SJCRH30 (cell line): ENCODE measurements around the gene AKAP8L. TPM values are rescaled to one million over a fixed set of nuclear protein-coding genes. Genes with fewer than 3 reads are reported as not detected.

Experiments
- DNase-seq, 2 experiments: peaks; one replicate each; pipeline ENCODE4 v3.0.0-alpha.2; 2015 to 2020
- H3K27ac ChIP-seq: fragments of 250-450 bp; sonication (Bioruptor Pico); 2 replicates; pipeline ENCODE4 v1.5.1; 2020; ENCODE audit warnings: mild to moderate bottlenecking, moderate library complexity
- H3K27me3 ChIP-seq: fragments of 250-450 bp; sonication (Bioruptor Pico); 2 replicates; pipeline ENCODE4 v1.5.1; 2020; ENCODE audit warnings: mild to moderate bottlenecking, moderate library complexity
- H3K36me3 ChIP-seq: fragments of 250-450 bp; sonication (Bioruptor Pico); 2 replicates; pipeline ENCODE4 v1.5.1; 2020; ENCODE audit warnings: mild to moderate bottlenecking, moderate library complexity
- H3K4me1 ChIP-seq: fragments of 250-450 bp; sonication (Bioruptor Pico); 2 replicates; pipeline ENCODE4 v1.5.1; 2020; ENCODE audit warnings: mild to moderate bottlenecking, moderate library complexity
- H3K4me3 ChIP-seq: fragments of 250-450 bp; sonication (Bioruptor Pico); 2 replicates; pipeline ENCODE4 v1.5.1; 2020; ENCODE audit warnings: mild to moderate bottlenecking, moderate library complexity
- H3K9me3 ChIP-seq: fragments of 250-450 bp; sonication (Bioruptor Pico); replicated peaks from 2 replicates; pipeline ENCODE4 v1.5.1; 2020; ENCODE audit warnings: mild to moderate bottlenecking, moderate library complexity
- total RNA-seq: library from RNA; depleted of rRNA; stranded (reverse); fragments of >200 nt; shearing (Covaris generic); gene quantifications from 2 replicates; pipeline ENCODE4 v1.2.3, GENCODE V29; 2014

Gene AKAP8L
- total RNA-seq, 1 experiment from 2014 or later: 111 TPM

- H3K27ac ChIP-seq: peak overlapping the region; percentile 72
- no peaks in the 10 kb centered on the region for H3K9me3 ChIP-seq
- H3K36me3 ChIP-seq: peaks cover 18% of the 10 kb centered on the region
- DNase-seq: no peak
- peak overlapping the region; percentile 97 for H3K4me3 ChIP-seq
- peaks cover 5% of the 10 kb centered on the region for H3K4me1 ChIP-seq
- H3K27me3 ChIP-seq: no peaks in the 10 kb centered on the region
Observed at GRCh38 chr19:15431396-15432017, 12.7 kb upstream of the AKAP8L start.

GRCh38 chr19:15430526-15431120, 11.8 kb upstream of the AKAP8L start:
- no peak for DNase-seq
- H3K9me3 ChIP-seq: no peaks in the 10 kb centered on the region
- H3K4me1 ChIP-seq: peaks cover 5% of the 10 kb centered on the region
- no peaks in the 10 kb centered on the region for H3K27me3 ChIP-seq
- H3K36me3 ChIP-seq: peaks cover 24% of the 10 kb centered on the region
- H3K27ac ChIP-seq: no peak overlapping the region
- H3K4me3 ChIP-seq: no peak overlapping the region

GRCh38 chr19:15429825-15430467, 11.2 kb upstream of the AKAP8L start:
- Histone ChIP-seq H3K9me3 (no peaks in the 10 kb centered on the region), H3K4me1 (peaks cover 5% of the 10 kb centered on the region), H3K4me3 (no peak overlapping the region), H3K27me3 (no peaks in the 10 kb centered on the region), H3K36me3 (peaks cover 31% of the 10 kb centered on the region), H3K27ac (no peak overlapping the region)
- no peak for DNase-seq

- no peak for DNase-seq
- Histone ChIP-seq H3K27ac (no peak overlapping the region), H3K36me3 (peaks cover 36% of the 10 kb centered on the region), H3K4me1 (peaks cover 5% of the 10 kb centered on the region), H3K27me3 (no peaks in the 10 kb centered on the region), H3K4me3 (no peak overlapping the region), H3K9me3 (no peaks in the 10 kb centered on the region)
Observed at GRCh38 chr19:15428956-15429824, 10.4 kb upstream of the AKAP8L start.

GRCh38 chr19:15427991-15428471, 9.2 kb upstream of the AKAP8L start:
- no peak for DNase-seq
- peaks cover 48% of the 10 kb centered on the region for H3K36me3 ChIP-seq

GRCh38 chr19:15427350-15427700, 8.5 kb upstream of the AKAP8L start:
- Histone ChIP-seq H3K27ac (no peak overlapping the region), H3K9me3 (no peaks in the 10 kb centered on the region), H3K27me3 (no peaks in the 10 kb centered on the region), H3K4me3 (no peak overlapping the region), H3K36me3 (peaks cover 49% of the 10 kb centered on the region), H3K4me1 (peaks cover 2% of the 10 kb centered on the region; the same call in 1 of the 2 replicates)
- no peak for DNase-seq

More at GRCh38 chr19:15427991-15428471, 9.2 kb upstream of the AKAP8L start:
- H3K27ac ChIP-seq: no peak overlapping the region
- H3K4me1 ChIP-seq: no peaks in the 10 kb centered on the region
- no peaks in the 10 kb centered on the region for H3K27me3 ChIP-seq
- H3K9me3 ChIP-seq: no peaks in the 10 kb centered on the region
- H3K4me3 ChIP-seq: no peak overlapping the region

- H3K9me3 ChIP-seq: no peaks in the 10 kb centered on the region
- H3K4me3 ChIP-seq: no peak overlapping the region
- peaks cover 6% of the 10 kb centered on the region; the same call in 1 of the 2 replicates for H3K4me1 ChIP-seq
- peak; percentile 51 to 53 for DNase-seq
- H3K27ac ChIP-seq: no peak overlapping the region
- H3K27me3 ChIP-seq: no peaks in the 10 kb centered on the region
- peaks cover 49% of the 10 kb centered on the region for H3K36me3 ChIP-seq
Observed at GRCh38 chr19:15426485-15427349, 7.9 kb upstream of the AKAP8L start.

- no peak overlapping the region for H3K27ac ChIP-seq
- H3K36me3 ChIP-seq: peaks cover 49% of the 10 kb centered on the region
- no peaks in the 10 kb centered on the region for H3K27me3 ChIP-seq
- no peaks in the 10 kb centered on the region for H3K9me3 ChIP-seq
- H3K4me1 ChIP-seq: peaks cover 11% of the 10 kb centered on the region
- H3K4me3 ChIP-seq: no peak overlapping the region
- DNase-seq: no peak
Observed at GRCh38 chr19:15425321-15425950, 6.6 kb upstream of the AKAP8L start.

- Histone ChIP-seq H3K4me1 (peaks cover 11% of the 10 kb centered on the region), H3K36me3 (peaks cover 48% of the 10 kb centered on the region), H3K4me3 (no peak overlapping the region), H3K9me3 (no peaks in the 10 kb centered on the region), H3K27ac (no peak overlapping the region), H3K27me3 (no peaks in the 10 kb centered on the region)
- no peak for DNase-seq
Observed at GRCh38 chr19:15424692-15425272, 6.0 kb upstream of the AKAP8L start.

GRCh38 chr19:15424121-15424520, 5.3 kb upstream of the AKAP8L start:
- H3K27ac ChIP-seq: no peak overlapping the region
- no peaks in the 10 kb centered on the region for H3K27me3 ChIP-seq
- no peak for DNase-seq
- H3K4me1 ChIP-seq: peaks cover 11% of the 10 kb centered on the region
- H3K36me3 ChIP-seq: peaks cover 44% of the 10 kb centered on the region
- H3K9me3 ChIP-seq: no peaks in the 10 kb centered on the region
- H3K4me3 ChIP-seq: no peak overlapping the region

GRCh38 chr19:15423130-15423529, 4.3 kb upstream of the AKAP8L start:
- Histone ChIP-seq H3K36me3 (peaks cover 44% of the 10 kb centered on the region), H3K4me3 (no peak overlapping the region)

GRCh38 chr19:15422296-15423075, 3.7 kb upstream of the AKAP8L start:
- Histone ChIP-seq H3K4me1 (peaks cover 12% of the 10 kb centered on the region), H3K36me3 (peaks cover 41% of the 10 kb centered on the region)

More at GRCh38 chr19:15423130-15423529, 4.3 kb upstream of the AKAP8L start:
- Histone ChIP-seq H3K27me3 (no peaks in the 10 kb centered on the region), H3K27ac (no peak overlapping the region), H3K9me3 (no peaks in the 10 kb centered on the region), H3K4me1 (peaks cover 11% of the 10 kb centered on the region)
- no peak for DNase-seq

More at GRCh38 chr19:15422296-15423075, 3.7 kb upstream of the AKAP8L start:
- DNase-seq: peak; percentile 61 to 70
- Histone ChIP-seq H3K27me3 (no peaks in the 10 kb centered on the region), H3K9me3 (no peaks in the 10 kb centered on the region), H3K4me3 (no peak overlapping the region), H3K27ac (peak overlapping the region; percentile 50)
